SH-SY5Y (cell line): ENCODE data around the gene CDC34.

Experiments
- GATA2 ChIP-seq: IDR thresholded peaks from 2 replicates; pipeline ENCODE4 v1.6.1; 2011; ENCODE audit warnings: mild to moderate bottlenecking, low read depth, low read length
- GATA3 ChIP-seq: IDR thresholded peaks from 2 replicates; pipeline ENCODE4 v1.6.1; 2011; ENCODE audit warnings: low read depth, mild to moderate bottlenecking, low read length, moderate library complexity

DNA sequence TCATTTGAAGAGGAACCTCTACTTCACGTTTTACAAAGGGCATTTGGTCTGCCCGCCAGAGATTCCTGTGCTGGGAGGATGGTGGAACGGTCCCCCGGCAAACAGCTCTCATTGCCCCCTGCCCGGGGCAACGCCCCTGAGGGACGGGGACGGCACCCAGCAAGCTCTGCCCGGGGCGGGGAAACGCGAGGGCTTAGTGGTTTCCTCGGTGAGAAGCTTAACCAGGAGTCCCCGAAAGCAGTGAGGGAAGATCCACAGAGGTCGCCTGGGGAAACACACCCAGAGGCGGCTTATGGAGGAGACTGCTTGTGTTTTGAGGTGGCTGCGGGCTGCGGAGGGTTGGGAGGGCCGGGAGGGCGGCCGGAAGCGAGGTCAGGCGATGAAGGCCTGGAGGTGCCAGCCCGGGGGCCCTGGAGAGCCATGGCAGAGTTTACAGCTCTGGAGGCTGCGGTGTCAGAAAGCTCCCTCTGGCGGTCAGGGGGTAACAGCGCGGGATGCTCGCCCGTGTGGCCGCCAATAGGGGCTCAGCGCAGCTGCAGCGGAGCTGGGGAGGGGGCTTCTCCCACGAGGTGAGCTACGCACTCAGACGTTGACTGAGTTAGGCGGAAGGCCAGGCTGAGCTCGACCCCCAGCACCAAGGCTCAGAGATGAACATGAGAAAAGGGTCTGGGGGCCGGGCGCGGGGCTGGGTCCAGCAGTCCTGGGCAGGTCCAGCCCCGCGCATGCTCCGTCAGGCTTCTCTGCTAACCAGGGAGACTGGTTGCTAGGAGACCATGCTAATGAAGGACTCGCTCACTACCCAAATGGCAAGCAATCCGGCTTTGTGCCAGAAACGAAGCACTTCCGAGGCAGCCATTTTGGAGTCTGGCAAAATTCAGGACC, 24.9 kb upstream of the CDC34 start:
- TF ChIP-seq GATA2 (no peak), GATA3 (no peak)
